PC-9 (cell line): Measurements from ENCODE around the gene TGFB1I1. TPM values are rescaled to one million over a fixed set of nuclear protein-coding genes. Genes with fewer than 3 reads are reported as not detected.
A peak's percentile ranks its signal among the peaks of the same experiment; 100 is the strongest.

Experiments
- BruUV-seq: library from RNA; stranded (reverse); fragments of 400-500 nt; replicated peaks from 2 replicates; lab custom pipeline; 2021; lab: Mats Ljungman, UMichigan
- CTCF ChIA-PET: fragments of 300-600 bp; sonication (Branson Sonifier 250); formaldehyde crosslinking; loops from one replicate; lab custom pipeline; 2022; ENCODE audit warnings: antibody characterized with exemption; lab: Charles Lee
- POLR2A ChIA-PET: fragments of 300-600 bp; sonication (Branson Sonifier 250); formaldehyde crosslinking; loops from one replicate; lab custom pipeline; 2022; ENCODE audit warnings: antibody characterized with exemption; ENCODE audit not compliant: unreplicated experiment; lab: Charles Lee
- DNase-seq, 2 experiments: peaks; one replicate each; pipeline versions ENCODE4 v3.0.0 to v3.0.0-alpha.2; 2015 to 2022; ENCODE audit warnings: mixed read lengths in 1 of 2
- H2AFZ ChIP-seq: fragments of 200-600 bp; sonication (generic); 2 replicates; pipeline ENCODE4 v1.8.1; 2017; ENCODE audit warnings: antibody characterized with exemption
- H3F3A ChIP-seq: fragments of 200-600 bp; sonication (generic); 2 replicates; pipeline ENCODE4 v1.8.1; 2017; ENCODE audit warnings: antibody characterized with exemption, mild to moderate bottlenecking, low read depth; ENCODE audit not compliant: insufficient read depth
- H3K27ac ChIP-seq: fragments of 200-600 bp; sonication (generic); 2 replicates; pipeline ENCODE4 v1.6.1; 2016; ENCODE audit warnings: mixed run types
- H3K27me3 ChIP-seq: fragments of 200-600 bp; sonication (generic); 2 replicates; pipeline ENCODE4 v1.6.1; 2016; ENCODE audit warnings: low read depth, mixed run types; ENCODE audit not compliant: insufficient read depth
- H3K36me3 ChIP-seq: fragments of 200-600 bp; sonication (generic); 2 replicates; pipeline ENCODE4 v1.6.1; 2016; ENCODE audit warnings: low read depth, mixed run types
- H3K4me1 ChIP-seq: fragments of 200-600 bp; sonication (generic); replicated peaks from 2 replicates; pipeline ENCODE4 v1.6.1; 2016; ENCODE audit warnings: mixed run types; ENCODE audit not compliant: insufficient read depth
- H3K4me2 ChIP-seq: fragments of 200-600 bp; sonication (generic); 2 replicates; pipeline ENCODE4 v1.6.1; 2017; ENCODE audit warnings: mixed run types
- H3K4me3 ChIP-seq: fragments of 200-600 bp; sonication (generic); 2 replicates; pipeline ENCODE4 v1.6.1; 2016; ENCODE audit warnings: mixed run types
- H3K79me2 ChIP-seq: fragments of 200-600 bp; sonication (generic); 2 replicates; pipeline ENCODE4 v1.6.1; 2017; ENCODE audit warnings: low read depth, mixed run types
- H3K9me2 ChIP-seq: fragments of 200-600 bp; sonication (generic); 2 replicates; pipeline ENCODE4 v1.8.1; 2017; ENCODE audit warnings: mild to moderate bottlenecking; ENCODE audit not compliant: insufficient read depth
- H3K9me3 ChIP-seq: fragments of 200-600 bp; sonication (generic); 2 replicates; pipeline ENCODE4 v1.8.1; 2016; ENCODE audit warnings: low read depth; ENCODE audit not compliant: insufficient read depth
- H4K20me1 ChIP-seq: fragments of 200-600 bp; sonication (generic); 2 replicates; pipeline ENCODE4 v1.8.1; 2017; ENCODE audit not compliant: insufficient read depth
- EZH2 ChIP-seq: fragments of 200-600 bp; sonication (generic); IDR thresholded peaks from 2 replicates; pipeline ENCODE4 v1.8.0; 2017; ENCODE audit warnings: antibody characterized with exemption, low read depth
- intact Hi-C: fragments of 100-400 bp; cut with micrococcal nuclease; formaldehyde crosslinking; loops from one replicate; pipeline ENCODE4 v1.10.0; 2022; ENCODE audit not compliant: unreplicated experiment
- total RNA-seq: library from RNA; stranded (reverse); gene quantifications from 2 replicates; pipeline ENCODE4 v1.2.3, GENCODE V29; 2021
- TF ChIP-seq, protein P1 (sequence below): fragments of 200-600 bp; sonication (generic); conservative IDR thresholded peaks from 2 replicates; pipeline ENCODE4 v1.6.1; 2017; ENCODE audit warnings: mixed run types, antibody characterized with exemption, mild to moderate bottlenecking, moderate library complexity

TGFB1I1 gene
- total RNA-seq, 1 experiment from 2014 or later, result 9.0 TPM

DNA sequence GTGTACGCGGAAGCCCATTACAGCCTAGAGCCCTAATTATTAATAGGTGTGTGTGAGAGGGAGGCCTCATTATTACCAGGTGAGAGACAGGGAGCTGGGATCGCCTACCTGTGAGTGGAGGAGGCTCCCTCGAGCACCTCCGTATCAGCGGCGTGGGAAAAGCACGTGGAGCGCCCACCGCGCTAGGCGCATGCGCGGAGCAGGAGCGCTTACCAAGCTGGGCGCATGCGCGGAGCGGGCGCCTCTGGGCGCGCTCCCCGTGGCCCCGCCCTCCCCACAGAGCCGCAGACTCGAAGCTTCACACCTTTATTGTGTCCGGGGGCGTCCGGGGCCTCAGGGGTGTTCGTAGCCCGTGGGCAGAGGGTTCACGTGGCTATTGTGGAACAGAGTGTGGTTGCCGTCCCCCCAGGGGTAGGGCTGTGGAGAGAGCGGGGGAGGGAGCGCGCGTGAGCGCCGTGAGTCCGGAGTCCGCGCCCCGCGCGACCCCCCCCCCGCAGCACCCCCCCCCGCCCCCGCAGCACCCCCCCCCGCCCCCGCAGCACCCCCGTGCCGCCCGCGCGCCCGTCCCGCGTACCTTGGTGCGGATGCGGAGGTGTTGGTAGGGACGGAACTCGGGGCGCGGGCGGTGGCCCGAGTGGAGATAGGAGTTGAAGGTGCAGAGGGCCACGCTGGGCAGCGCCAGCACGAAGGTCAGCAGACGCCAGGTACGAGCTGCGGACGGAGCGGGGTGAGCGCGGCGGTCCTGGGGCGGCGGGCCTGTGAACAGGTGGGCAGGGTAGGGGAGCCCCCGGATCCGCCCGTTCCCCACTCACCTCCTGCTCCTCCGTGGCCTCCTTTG, 44.3 kb upstream of the TGFB1I1 start:
- H3K9me2 ChIP-seq, result no peaks in the 10 kb centered on the region
- no peaks in the 10 kb centered on the region for H3K4me1 ChIP-seq
- H3K4me2 ChIP-seq, result no peak overlapping the region
- no peaks in the 10 kb centered on the region for H3K9me3 ChIP-seq
- no peaks in the 10 kb centered on the region for H3K79me2 ChIP-seq
- no TSS peak for BruUV-seq
- H4K20me1 ChIP-seq, result no peaks in the 10 kb centered on the region
- H3K4me3 ChIP-seq, result no peak overlapping the region
- DNase-seq, result no peak
- H3K36me3 ChIP-seq, result no peaks in the 10 kb centered on the region
- intact Hi-C loops, result no loop called here
- no peak overlapping the region for H2AFZ ChIP-seq
- no peak overlapping the region for H3K27ac ChIP-seq
- POLR2A ChIA-PET, result no interaction called here
- CTCF ChIA-PET, result no interaction called here
- H3K27me3 ChIP-seq, result peaks cover 30% of the 10 kb centered on the region
- no peaks in the 10 kb centered on the region for H3F3A ChIP-seq
- no peak for TF ChIP-seq EZH2
- TF ChIP-seq, protein P1, sequence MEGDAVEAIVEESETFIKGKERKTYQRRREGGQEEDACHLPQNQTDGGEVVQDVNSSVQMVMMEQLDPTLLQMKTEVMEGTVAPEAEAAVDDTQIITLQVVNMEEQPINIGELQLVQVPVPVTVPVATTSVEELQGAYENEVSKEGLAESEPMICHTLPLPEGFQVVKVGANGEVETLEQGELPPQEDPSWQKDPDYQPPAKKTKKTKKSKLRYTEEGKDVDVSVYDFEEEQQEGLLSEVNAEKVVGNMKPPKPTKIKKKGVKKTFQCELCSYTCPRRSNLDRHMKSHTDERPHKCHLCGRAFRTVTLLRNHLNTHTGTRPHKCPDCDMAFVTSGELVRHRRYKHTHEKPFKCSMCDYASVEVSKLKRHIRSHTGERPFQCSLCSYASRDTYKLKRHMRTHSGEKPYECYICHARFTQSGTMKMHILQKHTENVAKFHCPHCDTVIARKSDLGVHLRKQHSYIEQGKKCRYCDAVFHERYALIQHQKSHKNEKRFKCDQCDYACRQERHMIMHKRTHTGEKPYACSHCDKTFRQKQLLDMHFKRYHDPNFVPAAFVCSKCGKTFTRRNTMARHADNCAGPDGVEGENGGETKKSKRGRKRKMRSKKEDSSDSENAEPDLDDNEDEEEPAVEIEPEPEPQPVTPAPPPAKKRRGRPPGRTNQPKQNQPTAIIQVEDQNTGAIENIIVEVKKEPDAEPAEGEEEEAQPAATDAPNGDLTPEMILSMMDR, result no peak

DNA sequence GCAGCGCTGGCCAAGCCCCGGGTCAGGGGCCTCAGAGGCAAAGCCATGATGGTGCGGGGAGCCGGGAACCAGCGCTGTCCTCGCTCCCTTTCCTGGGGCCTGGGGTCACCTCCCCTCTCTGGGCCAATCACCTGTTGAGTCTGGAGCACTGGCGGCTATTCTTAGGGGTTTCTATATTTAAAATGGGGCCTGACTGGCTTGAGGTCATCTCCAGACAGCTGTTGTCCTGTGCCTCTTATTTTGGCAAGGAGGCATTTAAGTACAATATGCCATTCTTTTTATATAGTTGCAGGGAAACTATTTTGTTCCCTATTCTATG, 43.7 kb upstream of the TGFB1I1 start, which contains the start of gene COX6A2:
Gene COX6A2 (minus strand): TSS at position 82 of the 319 bp plus-strand sequence. CDS start 35 bp downstream, at position 47.
- ChIA-PET POLR2A (interaction anchor here (0.7 kb wide), 1 partner anchor 1425 kb away, joined by 3 read pairs; no protein-coding TSS in a partner anchor), CTCF (no interaction called here)
- intact Hi-C loops, result no loop called here
- H3K27me3 ChIP-seq, result peaks cover 24% of the 10 kb centered on the region
- no peaks in the 10 kb centered on the region for H3K4me1 ChIP-seq
- no peak within 1 kb of the TSS for H3K4me2 ChIP-seq
- no peaks in the 10 kb centered on the region for H3K9me2 ChIP-seq
- no peaks in the 10 kb centered on the region for H3K79me2 ChIP-seq
- DNase-seq, result no peak
- no peaks in the 10 kb centered on the region for H3F3A ChIP-seq
- no peak within 1 kb of the TSS for H3K4me3 ChIP-seq
- no TSS peak for BruUV-seq
- no peak for TF ChIP-seq EZH2
- TF ChIP-seq, protein P1, result no peak
- H3K36me3 ChIP-seq, result no peaks in the 10 kb centered on the region
- H2AFZ ChIP-seq, result no peak within 1 kb of the TSS
- no peak within 1 kb of the TSS for H3K27ac ChIP-seq
- H3K9me3 ChIP-seq, result no peaks in the 10 kb centered on the region
- no peaks in the 10 kb centered on the region for H4K20me1 ChIP-seq

DNA sequence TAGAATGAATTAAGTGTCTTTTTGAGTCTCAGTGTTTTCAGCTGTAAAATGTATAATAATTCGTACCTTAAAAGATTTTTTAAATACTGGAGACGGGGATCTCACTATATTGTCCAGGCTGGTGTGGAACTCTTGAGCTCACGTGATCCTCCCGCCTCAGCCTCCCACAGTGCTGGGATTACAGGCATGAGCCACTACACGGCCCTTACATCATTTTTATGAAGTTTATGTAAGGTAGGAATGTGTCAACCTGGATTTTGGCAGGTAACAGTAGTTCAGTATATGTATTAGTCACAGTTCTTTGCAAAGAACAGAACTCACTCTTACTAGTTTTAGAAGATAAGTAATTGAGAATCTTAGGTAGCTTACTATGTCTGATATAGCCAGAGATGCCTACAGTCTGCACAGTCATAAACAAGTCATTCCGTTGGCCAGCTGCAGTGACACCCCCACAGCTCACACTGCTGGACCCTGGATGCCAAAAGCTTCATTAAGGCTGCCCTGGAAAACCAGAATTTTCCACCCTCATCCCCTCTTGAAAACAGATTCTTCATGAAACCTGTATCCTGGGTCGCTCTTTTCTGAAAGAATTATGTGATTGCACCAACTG, 43.2 kb upstream of the TGFB1I1 start:
- H2AFZ ChIP-seq, result no peak overlapping the region
- ChIA-PET CTCF (interaction anchor here (0.6 kb wide), 1 partner anchor 449 kb away, joined by 4 read pairs; no protein-coding TSS in a partner anchor), POLR2A (interaction anchor here (0.7 kb wide), 1 partner anchor 1425 kb away, joined by 3 read pairs; no protein-coding TSS in a partner anchor)
- no peaks in the 10 kb centered on the region for H3K9me3 ChIP-seq
- DNase-seq, result peak in 1 of 2 experiments; percentile 47
- H3K79me2 ChIP-seq, result no peaks in the 10 kb centered on the region
- no peak overlapping the region for H3K4me3 ChIP-seq
- no peaks in the 10 kb centered on the region for H3K4me1 ChIP-seq
- no TSS peak for BruUV-seq
- no peaks in the 10 kb centered on the region for H3F3A ChIP-seq
- no peak overlapping the region for H3K27ac ChIP-seq
- H4K20me1 ChIP-seq, result no peaks in the 10 kb centered on the region
- intact Hi-C loops, result no loop called here
- no peaks in the 10 kb centered on the region for H3K9me2 ChIP-seq
- TF ChIP-seq, protein P1, result no peak
- no peak for TF ChIP-seq EZH2
- no peak overlapping the region for H3K4me2 ChIP-seq
- H3K36me3 ChIP-seq, result no peaks in the 10 kb centered on the region
- H3K27me3 ChIP-seq, result peaks cover 19% of the 10 kb centered on the region
